Myocyte (in vitro differentiated cells): ENCODE measurements around the gene PDE11A. TPM values are rescaled to one million over a fixed set of nuclear protein-coding genes. Genes with fewer than 3 reads are reported as not detected.
A peak's percentile ranks its signal among the peaks of the same experiment; 100 is the strongest.

Experiments used
- DNase-seq: peaks from one replicate; pipeline ENCODE4 v3.0.0-alpha.2; 2012; ENCODE audit warnings: low read depth
- total RNA-seq: library from RNA; depleted of rRNA; stranded (reverse); fragments of >200 nt; gene quantifications from 2 replicates; pipeline ENCODE4 v1.2.3, GENCODE V29; 2014

The PDE11A gene
- total RNA-seq, 1 donor from 2014 or later = 1.2 TPM

- no peak for DNase-seq
These were observed 398.7 kb downstream of the PDE11A start for GRCh38 chr2:177673602-177674595.

- no peak for DNase-seq
These were observed 400.9 kb downstream of the PDE11A start for GRCh38 chr2:177671662-177672061.

GRCh38 chr2:177670791-177671535 is 401.6 kb downstream of the PDE11A start:
- DNase-seq = no peak

- peak; percentile 72 for DNase-seq
These were observed 402.8 kb downstream of the PDE11A start for GRCh38 chr2:177669625-177670330.

GRCh38 chr2:177669201-177669600 is 403.4 kb downstream of the PDE11A start:
- no peak for DNase-seq

- no peak for DNase-seq
These were observed 404.0 kb downstream of the PDE11A start for GRCh38 chr2:177668617-177669016.

GRCh38 chr2:177667626-177668025 is 405.0 kb downstream of the PDE11A start:
- DNase-seq = peak; percentile 70

GRCh38 chr2:177666408-177666807 is 406.2 kb downstream of the PDE11A start:
- DNase-seq = peak; percentile 77

GRCh38 chr2:177665948-177666347 is 406.6 kb downstream of the PDE11A start:
- DNase-seq = no peak

- DNase-seq = no peak
These were observed 407.2 kb downstream of the PDE11A start for GRCh38 chr2:177665328-177665727.

- DNase-seq = no peak
These were observed 409.7 kb downstream of the PDE11A start for GRCh38 chr2:177662895-177663294.

GRCh38 chr2:177660742-177661141 is 411.8 kb downstream of the PDE11A start:
- no peak for DNase-seq

- DNase-seq = no peak
These were observed 414.3 kb downstream of the PDE11A start for GRCh38 chr2:177658309-177658708.

GRCh38 chr2:177651833-177652232 is 420.7 kb downstream of the PDE11A start:
- no peak for DNase-seq

- DNase-seq = no peak
These were observed 422.7 kb downstream of the PDE11A start for GRCh38 chr2:177649568-177650518.

- DNase-seq = no peak
These were observed 425.8 kb downstream of the PDE11A start for GRCh38 chr2:177646791-177647190.

- DNase-seq = no peak
These were observed 426.3 kb downstream of the PDE11A start for GRCh38 chr2:177646241-177646640.

GRCh38 chr2:177641331-177641730 is 431.2 kb downstream of the PDE11A start:
- no peak for DNase-seq

GRCh38 chr2:177640423-177640822 is 432.2 kb downstream of the PDE11A start:
- DNase-seq = no peak

- DNase-seq = no peak
These were observed 433.2 kb downstream of the PDE11A start for GRCh38 chr2:177639262-177639914.
